H7 (cell line): ENCODE results near the gene HDAC7. TPM values are rescaled to one million over a fixed set of nuclear protein-coding genes. Genes with fewer than 3 reads are reported as not detected.
A peak's percentile ranks its signal among the peaks of the same experiment; 100 is the strongest.

ENCODE experiments used
- DNase-seq: peaks from one replicate; pipeline ENCODE4 v3.0.0; 2012
- H3K27me3 ChIP-seq: 2 replicates; pipeline ENCODE4 v1.6.0; 2011; ENCODE audit warnings: mild to moderate bottlenecking, low read length; ENCODE audit not compliant: control insufficient read depth, insufficient read depth
- H3K36me3 ChIP-seq: replicated peaks from 2 replicates; pipeline ENCODE4 v1.5.1; 2011; ENCODE audit warnings: low read length; ENCODE audit not compliant: control insufficient read depth, insufficient read depth
- H3K4me3 ChIP-seq: 2 replicates; pipeline ENCODE4 v1.5.1; 2011; ENCODE audit warnings: low read depth, mild to moderate bottlenecking, control low read depth, low read length, moderate library complexity; ENCODE audit not compliant: insufficient read depth
- total RNA-seq: library from RNA; depleted of rRNA; stranded (reverse); fragments of >200 nt; shearing (Covaris generic); gene quantifications from 2 replicates; pipeline ENCODE4 v1.2.3, GENCODE V29; 2014

The HDAC7 gene
- total RNA-seq, 1 experiment from 2014 or later: 45.2 TPM

DNA sequence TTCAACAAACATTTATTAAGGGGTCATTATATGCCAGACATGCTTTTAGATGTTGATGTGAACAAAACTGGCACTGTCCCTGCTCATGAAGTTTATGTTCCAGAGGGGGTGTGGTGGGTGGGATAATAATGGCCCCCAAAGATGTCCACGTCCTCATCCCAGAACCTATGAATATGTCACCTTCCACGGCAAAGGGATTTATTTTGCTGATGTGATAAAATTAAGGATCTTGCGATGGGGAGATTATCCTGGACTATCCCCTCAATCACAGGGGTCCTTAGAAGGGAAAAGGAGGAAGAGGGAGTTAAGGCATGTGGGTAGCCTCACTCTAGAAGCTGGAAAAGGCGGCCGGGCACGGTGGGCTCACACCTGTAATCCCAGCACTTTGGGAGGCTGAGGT is 48.4 kb downstream of the HDAC7 start:
- no peak for DNase-seq
- H3K27me3 ChIP-seq: peaks cover 11% of the 10 kb centered on the region
- no peaks in the 10 kb centered on the region for H3K36me3 ChIP-seq
- H3K4me3 ChIP-seq: no peak overlapping the region

DNA sequence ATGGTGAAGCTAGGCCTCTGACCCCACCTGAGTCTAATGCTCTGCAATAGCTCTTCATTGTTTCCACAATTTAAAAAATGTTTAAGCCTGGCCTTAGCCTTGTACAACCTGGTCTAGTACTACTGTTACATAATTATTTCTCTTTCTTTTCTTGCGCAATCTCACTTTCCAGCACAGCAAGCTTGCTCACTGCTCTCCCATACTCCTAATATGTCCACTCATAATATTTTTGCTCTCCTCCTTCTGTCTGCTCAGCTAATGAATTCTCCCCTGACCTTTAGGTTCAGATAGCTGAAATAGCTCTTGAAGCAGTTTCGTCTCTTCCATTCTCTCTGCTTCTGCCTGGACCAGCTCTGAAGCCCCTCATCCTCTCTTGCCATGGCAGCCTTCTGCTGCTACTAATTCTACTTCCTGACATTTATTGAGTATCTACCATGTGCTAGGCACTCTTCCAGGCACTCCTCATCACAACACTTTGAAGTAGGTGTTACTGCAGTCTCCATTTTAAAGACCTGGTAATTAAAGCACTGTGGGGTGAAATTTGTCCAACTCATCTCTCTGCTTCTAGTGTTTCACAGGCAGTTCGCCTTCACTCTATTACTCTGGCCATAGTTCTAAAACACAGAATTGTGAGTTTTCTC is 49.5 kb downstream of the HDAC7 start:
- no peak overlapping the region for H3K4me3 ChIP-seq
- peaks cover 11% of the 10 kb centered on the region for H3K27me3 ChIP-seq
- H3K36me3 ChIP-seq: no peaks in the 10 kb centered on the region
- no peak for DNase-seq

- Histone ChIP-seq H3K27me3 (peaks cover 8% of the 10 kb centered on the region), H3K36me3 (no peaks in the 10 kb centered on the region), H3K4me3 (no peak overlapping the region)
- no peak for DNase-seq
These were observed 50.2 kb downstream of the HDAC7 start for GRCh38 chr12:47769234-47770085.

- DNase-seq: no peak
- Histone ChIP-seq H3K4me3 (no peak overlapping the region), H3K36me3 (no peaks in the 10 kb centered on the region), H3K27me3 (peaks cover under 1% of the 10 kb centered on the region; the same call in 1 of the 2 replicates)
These were observed 51.3 kb downstream of the HDAC7 start for GRCh38 chr12:47768323-47768811.

- H3K4me3 ChIP-seq: no peak overlapping the region
- peak; percentile 81 for DNase-seq
- no peaks in the 10 kb centered on the region for H3K36me3 ChIP-seq
- H3K27me3 ChIP-seq: no peaks in the 10 kb centered on the region; the same call in 1 of the 2 replicates
These were observed 52.4 kb downstream of the HDAC7 start for GRCh38 chr12:47767216-47767724.

DNA sequence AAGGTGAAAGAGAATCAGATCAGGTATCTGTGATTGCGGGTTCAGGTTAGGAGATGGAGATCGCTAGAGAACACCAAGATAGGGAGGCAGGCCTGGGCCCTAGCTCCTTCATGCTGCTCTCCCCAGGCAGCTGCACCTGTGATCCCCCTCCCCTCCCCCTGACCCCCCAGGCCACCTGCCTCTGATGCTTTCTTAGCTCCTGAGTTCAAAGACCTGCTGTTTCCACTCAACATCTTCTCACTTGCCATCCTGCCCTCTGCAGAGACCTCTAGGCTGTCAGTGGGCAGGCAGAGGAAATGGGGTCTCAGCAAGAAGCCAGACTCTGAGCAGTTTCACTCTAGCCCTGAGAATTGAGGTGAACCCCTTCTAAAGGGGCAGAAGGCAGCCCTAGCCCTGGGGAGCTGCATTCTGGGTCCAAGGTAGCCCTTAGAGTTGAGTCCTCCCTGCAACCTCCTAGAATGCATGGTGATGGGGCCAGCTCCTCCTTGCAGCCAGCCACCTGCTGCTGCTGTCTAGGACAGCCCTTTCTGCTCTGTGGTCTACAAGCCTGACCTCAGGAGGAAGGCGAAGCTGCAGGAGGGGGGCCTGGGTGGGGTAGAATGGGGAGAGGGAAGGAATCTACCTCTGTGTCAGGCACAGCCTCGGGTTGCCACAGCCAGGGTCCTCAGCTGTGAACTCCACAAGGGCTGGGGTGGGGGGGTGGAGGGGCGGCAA is 53.0 kb downstream of the HDAC7 start:
- H3K36me3 ChIP-seq: no peaks in the 10 kb centered on the region
- H3K27me3 ChIP-seq: no peaks in the 10 kb centered on the region
- no peak overlapping the region for H3K4me3 ChIP-seq
- no peak for DNase-seq

DNA sequence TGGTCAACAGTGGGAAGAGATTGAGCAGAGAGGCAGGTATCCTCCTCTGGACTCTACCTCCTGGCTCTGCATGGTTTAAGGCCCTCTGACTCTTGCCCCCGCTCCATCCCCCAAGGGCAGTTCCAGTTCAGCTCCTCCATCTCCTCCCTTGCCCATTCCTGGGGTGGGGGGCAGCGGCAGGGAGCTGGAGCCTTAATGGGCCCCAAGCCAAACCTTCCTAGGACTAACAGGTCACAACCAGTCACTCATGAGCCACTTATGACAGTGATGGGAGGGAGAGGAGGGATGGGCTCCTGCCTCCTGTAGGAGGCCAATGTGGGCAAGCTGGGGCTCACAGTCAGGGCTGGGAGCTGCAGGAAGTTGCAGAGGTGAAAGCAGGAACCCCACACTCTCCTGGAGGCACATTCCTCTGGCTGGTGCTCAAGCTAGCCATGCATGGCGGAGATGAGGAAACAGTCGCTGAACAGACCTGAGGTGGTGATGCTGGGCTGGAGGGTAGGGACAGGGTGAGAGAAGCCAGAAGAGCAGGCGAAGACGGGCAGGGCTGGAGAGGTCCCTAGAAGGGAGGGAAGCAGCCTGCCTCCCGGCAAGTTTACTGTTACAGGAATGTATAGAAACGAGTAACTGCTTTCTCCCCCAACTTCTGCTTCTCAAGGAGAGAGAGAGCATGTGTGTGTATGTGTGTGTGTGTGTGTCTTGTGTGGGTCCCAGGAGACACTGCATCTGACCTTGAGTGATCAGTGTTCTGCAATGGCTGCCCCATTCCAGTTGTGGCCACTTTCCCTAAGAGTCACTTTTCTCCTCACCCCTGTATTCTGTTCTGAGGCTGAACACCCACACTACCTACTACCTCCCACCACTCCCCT is 56.0 kb downstream of the HDAC7 start:
- no peak for DNase-seq
- Histone ChIP-seq H3K4me3 (no peak overlapping the region), H3K27me3 (0 out of 2 replicates have a peak, but pooled peaks cover 1% of the 10 kb centered on the region), H3K36me3 (no peaks in the 10 kb centered on the region)

DNA sequence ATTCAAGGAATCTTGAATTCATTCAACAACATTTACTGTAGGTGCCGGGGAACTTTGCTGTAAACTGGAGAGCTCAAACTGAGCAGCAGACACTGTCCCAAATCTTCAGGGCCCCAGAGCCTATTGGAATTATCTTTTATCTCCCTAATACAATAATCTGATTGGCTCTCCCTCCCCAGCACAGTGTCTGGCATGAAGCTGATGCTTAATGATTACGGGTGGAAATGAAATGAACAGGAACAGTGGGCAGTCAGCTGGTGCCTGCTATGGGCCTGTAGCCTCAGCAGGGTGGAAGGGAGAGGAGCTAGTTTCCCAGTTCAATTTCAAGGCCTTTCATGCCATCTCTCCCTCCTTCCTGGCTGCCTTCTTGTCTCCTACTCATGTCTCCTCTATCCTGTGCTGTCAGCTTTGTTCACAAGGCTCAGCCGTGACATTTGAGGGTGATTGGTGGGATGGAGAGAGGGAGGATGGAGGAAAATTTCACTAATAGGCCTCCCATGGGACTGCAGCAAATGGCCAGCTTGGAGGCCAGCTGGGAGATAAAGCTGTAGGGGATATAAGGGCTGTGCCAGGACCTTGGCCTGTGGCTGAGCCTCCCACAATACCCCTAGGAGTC is 56.7 kb downstream of the HDAC7 start:
- no peak for DNase-seq
- 0 out of 2 replicates have a peak, but pooled peaks cover 1% of the 10 kb centered on the region for H3K27me3 ChIP-seq
- no peaks in the 10 kb centered on the region for H3K36me3 ChIP-seq

DNA sequence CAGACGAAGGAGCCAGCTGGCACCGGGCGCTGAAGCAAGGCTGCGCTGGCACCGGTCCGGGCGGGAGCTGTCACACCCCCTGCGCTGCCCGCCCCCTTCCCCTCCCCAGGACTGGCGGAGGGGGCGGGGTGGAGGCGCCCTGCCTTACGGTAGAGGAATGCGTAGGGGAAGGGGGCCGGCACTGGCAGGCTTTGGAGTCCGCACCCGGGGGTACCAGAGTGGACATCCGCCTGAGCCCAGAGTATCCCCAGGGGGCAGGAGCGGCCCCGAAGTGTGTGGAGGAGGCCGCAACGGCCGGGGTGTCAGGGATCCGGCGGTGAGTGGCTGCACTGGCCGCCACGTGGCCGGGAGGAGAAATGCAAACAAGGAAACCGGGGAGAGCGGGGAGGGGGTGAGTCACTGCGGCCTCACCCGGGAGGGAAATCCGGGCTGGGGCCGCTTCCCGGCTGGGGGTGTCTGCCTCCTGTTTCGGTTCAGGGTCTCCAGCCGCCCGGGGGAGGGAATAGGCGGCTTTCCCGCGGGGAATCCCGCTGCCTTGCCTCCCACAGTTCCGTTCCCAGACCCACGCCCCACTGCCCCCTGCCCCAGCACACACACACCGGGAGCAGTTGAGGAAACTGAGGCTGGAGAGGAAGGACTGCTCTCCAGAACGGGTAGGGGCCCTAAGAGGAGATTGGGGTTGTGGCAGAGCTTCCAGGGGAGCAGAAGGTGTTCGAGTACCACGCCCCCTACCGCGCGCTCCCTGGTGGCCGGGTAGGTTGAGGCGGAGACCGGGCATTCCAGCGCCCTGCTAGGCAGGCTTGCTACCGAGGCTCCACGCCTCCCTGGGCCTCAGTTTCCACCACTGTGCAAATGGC is 60.6 kb downstream of the HDAC7 start, which contains the start of gene RAPGEF3:
RAPGEF3 (minus strand) TSS at position 47 of the 857 bp plus-strand sequence. CDS start 324 bp downstream, outside the sequence.
- H3K36me3 ChIP-seq: no peaks in the 10 kb centered on the region
- peak; percentile 98 for DNase-seq
- H3K4me3 ChIP-seq: peak within 1 kb of the TSS; percentile 57
- 0 out of 2 replicates have a peak, but pooled peaks cover 1% of the 10 kb centered on the region for H3K27me3 ChIP-seq

More for the DNA sequence above, 56.7 kb downstream of the HDAC7 start:
- H3K4me3 ChIP-seq: no peak overlapping the region

GRCh38 chr12:47758584-47758833 is 61.2 kb downstream of the HDAC7 start:
- DNase-seq: no peak
- Histone ChIP-seq H3K27me3 (0 out of 2 replicates have a peak, but pooled peaks cover 1% of the 10 kb centered on the region), H3K36me3 (no peaks in the 10 kb centered on the region), H3K4me3 (peak overlapping the region; percentile 57)

GRCh38 chr12:47757840-47758583 is 61.7 kb downstream of the HDAC7 start:
- Histone ChIP-seq H3K36me3 (no peaks in the 10 kb centered on the region), H3K4me3 (peak overlapping the region; percentile 57), H3K27me3 (0 out of 2 replicates have a peak, but pooled peaks cover 1% of the 10 kb centered on the region)
- DNase-seq: peak; percentile 83

DNA sequence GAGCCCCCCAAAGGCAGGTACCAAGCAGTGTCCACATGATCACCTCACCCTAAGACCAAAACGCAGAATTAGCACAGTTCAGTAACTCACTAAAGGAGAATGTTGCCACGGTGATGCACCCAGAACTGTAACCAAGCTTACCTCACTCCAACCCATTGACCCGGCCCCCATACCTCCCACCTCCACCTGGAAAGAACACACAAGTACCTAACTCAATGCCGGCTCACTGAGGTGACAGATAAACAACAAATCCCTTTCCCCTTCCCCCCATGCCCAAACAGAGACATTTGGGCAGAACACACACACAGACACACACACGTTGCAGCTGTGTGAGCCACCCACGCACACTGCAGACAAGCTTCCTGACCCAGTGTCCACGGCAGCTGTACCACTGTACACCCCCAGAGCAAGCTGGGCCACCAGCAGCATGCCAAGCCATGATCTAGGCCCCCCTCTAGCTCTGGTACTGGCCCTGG is 62.3 kb downstream of the HDAC7 start:
- no peak overlapping the region for H3K4me3 ChIP-seq
- DNase-seq: no peak
- H3K36me3 ChIP-seq: no peaks in the 10 kb centered on the region
- 0 out of 2 replicates have a peak, but pooled peaks cover 1% of the 10 kb centered on the region for H3K27me3 ChIP-seq
